A549 (cell line): Measurements from ENCODE around the gene RTN3. TPM values are rescaled to one million over a fixed set of nuclear protein-coding genes. Genes with fewer than 3 reads are reported as not detected.

Experiments
- ATAC-seq, 2 experiments: fragments of 200-7000 bp in 1 of 2; fragments of >200 bp in 1 of 2; cut with Nextera tagmentation in 1 of 2; cut with Tn5 transposase in 1 of 2; 3 replicates each; pipeline versions ENCODE4 v1.8.0 to v1.9.1; 2018 to 2020; ENCODE audit warnings: mild to moderate bottlenecking in 1 of 2, moderate library complexity in 1 of 2
- CTCF ChIA-PET: fragments of 300-600 bp; sonication (Branson Sonifier 250); formaldehyde crosslinking; extraction: SDS; loops from one replicate; lab custom pipeline; 2021; ENCODE audit warnings: antibody characterized with exemption, inconsistent platforms; lab: Yijun Ruan, JAX
- POLR2A ChIA-PET: fragments of 350-600 bp; formaldehyde crosslinking; extraction: SDS; loops from one replicate; lab custom pipeline; 2021; ENCODE audit warnings: antibody characterized with exemption, inconsistent platforms; lab: Yijun Ruan, JAX
- DNase-seq, 2 experiments: peaks; one replicate each; pipeline versions ENCODE4 v3.0.0 to v3.0.0-alpha.2; 2011 to 2016; ENCODE audit warnings: low read depth in 1 of 2, low spot score in 1 of 2
- FAIRE-seq: peaks from 2 replicates; lab custom pipeline; 2011; peaks lifted over from hg19 to GRCh38; lab: Jason Lieb, UNC
- H3K27ac ChIP-seq, 2 experiments: fragments of >200 bp; sonication (Bioruptor Twin); formaldehyde crosslinking; 3 replicates each; pipeline ENCODE4 v1.5.1; 2016 to 2017
- H3K4me1 ChIP-seq: fragments of >200 bp; sonication (Bioruptor Twin); formaldehyde crosslinking; 3 replicates; pipeline ENCODE4 v1.6.1; 2016
- H3K4me2 ChIP-seq: fragments of >200 bp; sonication (Bioruptor Twin); formaldehyde crosslinking; 3 replicates; pipeline ENCODE4 v1.6.1; 2016
- H3K4me3 ChIP-seq: fragments of >200 bp; sonication (Bioruptor Twin); formaldehyde crosslinking; 3 replicates; pipeline ENCODE4 v1.5.1; 2016
- H3K9me3 ChIP-seq: fragments of >200 bp; sonication (Bioruptor Twin); formaldehyde crosslinking; 3 replicates; pipeline ENCODE4 v1.6.1; 2016
- CBX2 ChIP-seq: fragments of 200-600 bp; sonication (generic); IDR thresholded peaks from 2 replicates; pipeline ENCODE4 v1.6.1; 2016; ENCODE audit warnings: low read depth, mild to moderate bottlenecking, borderline replicate concordance
- FOSB ChIP-seq: fragments of 250-450 bp; sonication (Bioruptor Pico); IDR thresholded peaks from 2 replicates; pipeline ENCODE4 v1.5.0; 2020; ENCODE audit warnings: mild to moderate bottlenecking, moderate library complexity
- GATA3 ChIP-seq: IDR thresholded peaks from 2 replicates; pipeline ENCODE4 v1.6.1; 2012; ENCODE audit warnings: borderline replicate concordance
- HOXA7 ChIP-seq: fragments of 250-450 bp; sonication (Bioruptor Pico); IDR thresholded peaks from 2 replicates; pipeline ENCODE4 v1.5.0; 2020; ENCODE audit warnings: mild to moderate bottlenecking, moderate library complexity
- HOXB13 ChIP-seq: fragments of 250-450 bp; sonication (Bioruptor Pico); IDR thresholded peaks from 2 replicates; pipeline ENCODE4 v1.5.0; 2020; ENCODE audit warnings: low read depth, mild to moderate bottlenecking, moderate library complexity
- JUN ChIP-seq, 2 experiments: fragments of >200 bp; sonication (Bioruptor Twin); formaldehyde crosslinking; IDR thresholded peaks; 2 replicates in 1 of 2; 3 replicates in 1 of 2; pipeline ENCODE4 v1.6.1; 2016 to 2017
- KDM5A ChIP-seq: fragments of 200-600 bp; sonication (generic); IDR thresholded peaks from 2 replicates; pipeline ENCODE4 v1.6.1; 2016; ENCODE audit warnings: antibody characterized with exemption, mild to moderate bottlenecking
- MAZ ChIP-seq: fragments of 150-350 bp; IDR thresholded peaks from 2 replicates; pipeline ENCODE4 v1.6.1; 2014; ENCODE audit warnings: antibody characterized with exemption, low read depth, low read length, borderline replicate concordance
- NFE2L2 ChIP-seq: fragments of 150-350 bp; conservative IDR thresholded peaks from 2 replicates; pipeline ENCODE4 v1.6.1; 2014; ENCODE audit warnings: low read length
- NR3C1 ChIP-seq: fragments of >200 bp; sonication (Bioruptor Twin); formaldehyde crosslinking; IDR thresholded peaks from 3 replicates; pipeline ENCODE4 v1.6.1; 2017
- PHF8 ChIP-seq: fragments of 200-600 bp; sonication (generic); IDR thresholded peaks from 2 replicates; pipeline ENCODE4 v1.6.1; 2016; ENCODE audit warnings: low read depth, mild to moderate bottlenecking, antibody characterized with exemption, moderate library complexity, borderline replicate concordance
- POLR2A ChIP-seq: IDR thresholded peaks from 2 replicates; pipeline ENCODE4 v1.6.1; 2012; ENCODE audit warnings: mild to moderate bottlenecking, low read length
- RNF2 ChIP-seq: fragments of 200-600 bp; sonication (generic); IDR thresholded peaks from 2 replicates; pipeline ENCODE4 v1.6.1; 2016; ENCODE audit warnings: low read depth, mild to moderate bottlenecking, antibody characterized with exemption, moderate library complexity, borderline replicate concordance
- SREBF2 ChIP-seq: fragments of 450-650 bp; IDR thresholded peaks from 2 replicates; pipeline ENCODE4 v1.6.1; 2014; ENCODE audit warnings: mild to moderate bottlenecking, moderate library complexity
- USF2 ChIP-seq: fragments of 450-650 bp; IDR thresholded peaks from 2 replicates; pipeline ENCODE4 v1.6.1; 2014; ENCODE audit warnings: antibody characterized with exemption
- ZC3H11A ChIP-seq: fragments of 450-650 bp; IDR thresholded peaks from 2 replicates; pipeline ENCODE4 v1.6.1; 2014; ENCODE audit warnings: antibody characterized with exemption, mild to moderate bottlenecking
- ZFP36 ChIP-seq: fragments of 450-650 bp; IDR thresholded peaks from 2 replicates; pipeline ENCODE4 v1.6.1; 2014; ENCODE audit warnings: borderline replicate concordance; ENCODE audit not compliant: partially characterized antibody
- ZNF302 ChIP-seq: fragments of 250-450 bp; sonication (Bioruptor Pico); IDR thresholded peaks from 2 replicates; pipeline ENCODE4 v1.9.0; 2021; ENCODE audit warnings: inconsistent platforms, mild to moderate bottlenecking, moderate library complexity
- WGBS: methylation state at CpG from one replicate; pipeline ENCODE4 v1.1.6; 2017; ENCODE audit errors: missing lambda C conversion rate; 5-methylcytosine and 5-hydroxymethylcytosine counted together
- polyA plus RNA-seq, 4 experiments: library from polyadenylated mRNA; depleted of rRNA in 3 of 4; stranded (reverse); fragments of >200 nt; fragmentation: RNase III in 1 of 4; extraction: RNeasy Plus Mini Kit Qiagen cat#74134 plus additional on column Dnase treatment in 1 of 4; gene quantifications; 2 replicates in 3 of 4; 3 replicates in 1 of 4; pipeline ENCODE4 v1.2.3, GENCODE V29; 2011 to 2017
- TF ChIP-seq, protein P1 (sequence below): fragments of 150-350 bp; IDR thresholded peaks from 2 replicates; pipeline ENCODE4 v1.6.1; 2014; ENCODE audit warnings: low read depth, mild to moderate bottlenecking, low read length
- TF ChIP-seq, protein P2 (sequence below): IDR thresholded peaks from 2 replicates; pipeline ENCODE4 v1.6.1; 2012; ENCODE audit warnings: low read depth, borderline replicate concordance
- TF ChIP-seq, protein P3 (sequence below): fragments of 200-600 bp; sonication (generic); IDR thresholded peaks from 2 replicates; pipeline ENCODE4 v1.6.1; 2016; ENCODE audit warnings: antibody characterized with exemption, mild to moderate bottlenecking, moderate library complexity
- TF ChIP-seq, protein P4 (sequence below): fragments of 250-450 bp; sonication (Bioruptor Pico); IDR thresholded peaks from 2 replicates; pipeline ENCODE4 v1.5.0; 2020; ENCODE audit warnings: low read depth, mild to moderate bottlenecking, moderate library complexity
- TF ChIP-seq, protein P5 (sequence below): IDR thresholded peaks from 2 replicates; pipeline ENCODE4 v1.6.1; 2012

Gene RTN3
- polyA plus RNA-seq, 2 of the 4 experiments (the other 2 are of a cell fraction), result 108 to 196 TPM

- TF ChIP-seq, protein P1, sequence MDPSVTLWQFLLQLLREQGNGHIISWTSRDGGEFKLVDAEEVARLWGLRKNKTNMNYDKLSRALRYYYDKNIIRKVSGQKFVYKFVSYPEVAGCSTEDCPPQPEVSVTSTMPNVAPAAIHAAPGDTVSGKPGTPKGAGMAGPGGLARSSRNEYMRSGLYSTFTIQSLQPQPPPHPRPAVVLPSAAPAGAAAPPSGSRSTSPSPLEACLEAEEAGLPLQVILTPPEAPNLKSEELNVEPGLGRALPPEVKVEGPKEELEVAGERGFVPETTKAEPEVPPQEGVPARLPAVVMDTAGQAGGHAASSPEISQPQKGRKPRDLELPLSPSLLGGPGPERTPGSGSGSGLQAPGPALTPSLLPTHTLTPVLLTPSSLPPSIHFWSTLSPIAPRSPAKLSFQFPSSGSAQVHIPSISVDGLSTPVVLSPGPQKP, result no peak
- no peak for TF ChIP-seq GATA3
- TF ChIP-seq ZNF302 (CRISPR knock-in tag), result no peak
- peak in 1 of 2 experiments; percentile 52; a peak in 2 of 6 replicates for ATAC-seq
- POLR2A ChIA-PET, result interaction anchor here (1.4 kb wide), 1 partner anchor 29 kb away, joined by 3 read pairs; the partner anchor contains the start of gene RTN3
- CTCF ChIA-PET, result interaction anchor here (0.6 to 2.4 kb wide), 4 partner anchors 11 to 29 kb away, joined by 3 to 8 read pairs (median 4); no protein-coding TSS in a partner anchor
- 91% methylated on average over 11 of the region's 11 CpGs for WGBS
- Histone ChIP-seq H3K27ac (no peak overlapping the region), H3K4me1 (peaks cover 16% of the 10 kb centered on the region), H3K4me2 (no peak overlapping the region), H3K4me3 (no peak overlapping the region), H3K9me3 (no peaks in the 10 kb centered on the region)
- no peak for FAIRE-seq
- peak in 1 of 2 experiments; percentile 18 for DNase-seq
Measured at GRCh38 chr11:63710476-63711217, 29.3 kb downstream of the RTN3 start.

- CTCF ChIA-PET, result interaction anchor here (0.6 to 2.4 kb wide), 6 partner anchors 12 to 67 kb away, joined by 3 to 8 read pairs (median 4); no protein-coding TSS in a partner anchor
Measured at GRCh38 chr11:63711838-63712237, 30.5 kb downstream of the RTN3 start.

DNA sequence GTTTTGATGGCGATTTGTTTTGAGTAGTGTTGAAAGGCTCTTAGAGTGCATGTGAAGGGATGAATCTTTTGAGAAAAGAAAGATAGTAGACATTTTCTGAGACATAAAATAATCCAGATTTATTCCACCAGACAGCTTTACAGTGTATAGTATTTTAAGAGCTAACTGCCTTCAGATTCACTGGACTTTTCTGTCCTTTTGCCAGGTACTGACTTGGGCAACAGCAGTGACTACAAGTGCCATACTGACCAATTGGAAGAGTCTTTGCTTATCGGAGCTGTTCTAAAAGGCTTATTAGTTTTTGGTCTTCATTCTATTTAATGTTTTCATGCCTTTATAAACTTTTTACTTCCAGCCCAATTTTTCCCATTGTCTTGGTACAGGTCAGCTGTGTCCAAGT is 32.5 kb downstream of the RTN3 start:
- POLR2A ChIA-PET, result no interaction called here

More at GRCh38 chr11:63711838-63712237, 30.5 kb downstream of the RTN3 start:
- 94% methylated on average over 6 of the region's 6 CpGs for WGBS
- FAIRE-seq, result no peak
- no peak for DNase-seq
- Histone ChIP-seq H3K9me3 (no peaks in the 10 kb centered on the region), H3K4me2 (no peak overlapping the region), H3K27ac (no peak overlapping the region), H3K4me3 (no peak overlapping the region), H3K4me1 (peaks cover 19% of the 10 kb centered on the region)
- no peak for ATAC-seq
- TF ChIP-seq RNF2 (no peak), ZFP36 (no peak), MAZ (no peak), HOXB13 (no peak), CBX2 (no peak)
- POLR2A ChIA-PET, result no interaction called here

More for the DNA sequence above, 32.5 kb downstream of the RTN3 start:
- 88% methylated on average over 2 of the region's 2 CpGs for WGBS
- H3K4me2 ChIP-seq, result no peak overlapping the region
- CTCF ChIA-PET, result interaction anchor here (1.1 to 1.5 kb wide), 3 partner anchors 25 to 43 kb away, joined by 3 to 6 read pairs (median 4); partner anchors contain the start of genes ATL3 and RTN3
- FAIRE-seq (no peak), DNase-seq (no peak), ATAC-seq (no peak)
- no peak overlapping the region for H3K27ac ChIP-seq
- no peaks in the 10 kb centered on the region for H3K9me3 ChIP-seq
- no peak overlapping the region for H3K4me3 ChIP-seq
- peaks cover 15% of the 10 kb centered on the region for H3K4me1 ChIP-seq
- TF ChIP-seq, protein P2, sequence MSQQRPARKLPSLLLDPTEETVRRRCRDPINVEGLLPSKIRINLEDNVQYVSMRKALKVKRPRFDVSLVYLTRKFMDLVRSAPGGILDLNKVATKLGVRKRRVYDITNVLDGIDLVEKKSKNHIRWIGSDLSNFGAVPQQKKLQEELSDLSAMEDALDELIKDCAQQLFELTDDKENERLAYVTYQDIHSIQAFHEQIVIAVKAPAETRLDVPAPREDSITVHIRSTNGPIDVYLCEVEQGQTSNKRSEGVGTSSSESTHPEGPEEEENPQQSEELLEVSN, result no peak
- no peak for TF ChIP-seq USF2
- no peak for TF ChIP-seq PHF8
- TF ChIP-seq, protein P3, sequence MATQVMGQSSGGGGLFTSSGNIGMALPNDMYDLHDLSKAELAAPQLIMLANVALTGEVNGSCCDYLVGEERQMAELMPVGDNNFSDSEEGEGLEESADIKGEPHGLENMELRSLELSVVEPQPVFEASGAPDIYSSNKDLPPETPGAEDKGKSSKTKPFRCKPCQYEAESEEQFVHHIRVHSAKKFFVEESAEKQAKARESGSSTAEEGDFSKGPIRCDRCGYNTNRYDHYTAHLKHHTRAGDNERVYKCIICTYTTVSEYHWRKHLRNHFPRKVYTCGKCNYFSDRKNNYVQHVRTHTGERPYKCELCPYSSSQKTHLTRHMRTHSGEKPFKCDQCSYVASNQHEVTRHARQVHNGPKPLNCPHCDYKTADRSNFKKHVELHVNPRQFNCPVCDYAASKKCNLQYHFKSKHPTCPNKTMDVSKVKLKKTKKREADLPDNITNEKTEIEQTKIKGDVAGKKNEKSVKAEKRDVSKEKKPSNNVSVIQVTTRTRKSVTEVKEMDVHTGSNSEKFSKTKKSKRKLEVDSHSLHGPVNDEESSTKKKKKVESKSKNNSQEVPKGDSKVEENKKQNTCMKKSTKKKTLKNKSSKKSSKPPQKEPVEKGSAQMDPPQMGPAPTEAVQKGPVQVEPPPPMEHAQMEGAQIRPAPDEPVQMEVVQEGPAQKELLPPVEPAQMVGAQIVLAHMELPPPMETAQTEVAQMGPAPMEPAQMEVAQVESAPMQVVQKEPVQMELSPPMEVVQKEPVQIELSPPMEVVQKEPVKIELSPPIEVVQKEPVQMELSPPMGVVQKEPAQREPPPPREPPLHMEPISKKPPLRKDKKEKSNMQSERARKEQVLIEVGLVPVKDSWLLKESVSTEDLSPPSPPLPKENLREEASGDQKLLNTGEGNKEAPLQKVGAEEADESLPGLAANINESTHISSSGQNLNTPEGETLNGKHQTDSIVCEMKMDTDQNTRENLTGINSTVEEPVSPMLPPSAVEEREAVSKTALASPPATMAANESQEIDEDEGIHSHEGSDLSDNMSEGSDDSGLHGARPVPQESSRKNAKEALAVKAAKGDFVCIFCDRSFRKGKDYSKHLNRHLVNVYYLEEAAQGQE, result no peak
- TF ChIP-seq ZC3H11A, result no peak
- no peak for TF ChIP-seq NR3C1
- TF ChIP-seq HOXA7 (CRISPR knock-in tag), result no peak
- no peak for TF ChIP-seq SREBF2
- no peak for TF ChIP-seq FOSB
- TF ChIP-seq RNF2, result no peak
- no peak for TF ChIP-seq JUN (IDR thresholded peaks at IDR 0.05)
- TF ChIP-seq, protein P4, sequence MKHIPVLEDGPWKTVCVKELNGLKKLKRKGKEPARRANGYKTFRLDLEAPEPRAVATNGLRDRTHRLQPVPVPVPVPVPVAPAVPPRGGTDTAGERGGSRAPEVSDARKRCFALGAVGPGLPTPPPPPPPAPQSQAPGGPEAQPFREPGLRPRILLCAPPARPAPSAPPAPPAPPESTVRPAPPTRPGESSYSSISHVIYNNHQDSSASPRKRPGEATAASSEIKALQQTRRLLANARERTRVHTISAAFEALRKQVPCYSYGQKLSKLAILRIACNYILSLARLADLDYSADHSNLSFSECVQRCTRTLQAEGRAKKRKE, result no peak
- no peak for TF ChIP-seq POLR2A
- TF ChIP-seq CBX2, result no peak
- TF ChIP-seq KDM5A, result no peak
- TF ChIP-seq NFE2L2, result no peak
- TF ChIP-seq, protein P5, sequence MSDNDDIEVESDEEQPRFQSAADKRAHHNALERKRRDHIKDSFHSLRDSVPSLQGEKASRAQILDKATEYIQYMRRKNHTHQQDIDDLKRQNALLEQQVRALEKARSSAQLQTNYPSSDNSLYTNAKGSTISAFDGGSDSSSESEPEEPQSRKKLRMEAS, result no peak
